H1 (cell line): ENCODE measurements around the gene AHNAK2. TPM values are rescaled to one million over a fixed set of nuclear protein-coding genes. Genes with fewer than 3 reads are reported as not detected.

ENCODE experiments used
- CTCF ChIA-PET: fragments of 300-600 bp; sonication (Branson Sonifier 250); formaldehyde crosslinking; loops from one replicate; lab custom pipeline; 2021; ENCODE audit not compliant: partially characterized antibody; lab: Charles Lee
- POLR2A ChIA-PET: fragments of 300-600 bp; sonication (Branson Sonifier 250); formaldehyde crosslinking; loops from one replicate; lab custom pipeline; 2021; ENCODE audit warnings: inconsistent platforms; ENCODE audit not compliant: partially characterized antibody; lab: Charles Lee
- DNase-seq, 2 experiments: peaks; one replicate each; pipeline versions ENCODE4 v3.0.0 to v3.0.0-alpha.2; 2010 to 2022; ENCODE audit warnings: low spot score in 2 of 2, low read depth in 1 of 2, mixed read lengths in 1 of 2
- FAIRE-seq: peaks from 2 replicates; lab custom pipeline; 2011; peaks lifted over from hg19 to GRCh38; lab: Jason Lieb, UNC
- H2AFZ ChIP-seq: 2 replicates; pipeline ENCODE4 v1.8.1; 2012; ENCODE audit warnings: low read length, inconsistent platforms
- H2AK5ac ChIP-seq: 2 replicates; pipeline ENCODE4 v1.6.1; 2013; ENCODE audit warnings: low read depth, low read length
- H2BK120ac ChIP-seq: replicated peaks from 2 replicates; pipeline ENCODE3; 2013; ENCODE audit warnings: low read depth, low read length, inconsistent platforms
- H2BK12ac ChIP-seq: 2 replicates; pipeline ENCODE4 v1.6.1; 2013; ENCODE audit warnings: low read depth, low read length
- H2BK15ac ChIP-seq: 2 replicates; pipeline ENCODE4 v1.6.1; 2013; ENCODE audit warnings: low read length
- H2BK20ac ChIP-seq: 2 replicates; pipeline ENCODE4 v1.6.1; 2013; ENCODE audit warnings: low read length
- H2BK5ac ChIP-seq: 2 replicates; pipeline ENCODE4 v1.6.1; 2013; ENCODE audit warnings: low read depth, low read length
- H3K14ac ChIP-seq: 2 replicates; pipeline ENCODE4 v1.6.1; 2013; ENCODE audit warnings: inconsistent platforms; ENCODE audit not compliant: insufficient read length
- H3K18ac ChIP-seq: 2 replicates; pipeline ENCODE4 v1.6.1; 2013; ENCODE audit warnings: low read length; ENCODE audit errors: extremely low read depth
- H3K23ac ChIP-seq: 2 replicates; pipeline ENCODE4 v1.6.1; 2013; ENCODE audit warnings: inconsistent platforms; ENCODE audit not compliant: insufficient read length
- H3K23me2 ChIP-seq: 2 replicates; pipeline ENCODE4 v1.6.1; 2013; ENCODE audit warnings: low read depth, low read length
- H3K27ac ChIP-seq: 2 replicates; pipeline ENCODE4 v1.6.1; 2011; ENCODE audit warnings: low read depth, low read length, inconsistent platforms
- H3K27me3 ChIP-seq, 4 experiments: replicated peaks in 1 of 4; 1 replicate in 1 of 4; 2 replicates in 3 of 4; pipeline versions ENCODE4 v1.6.1 to v1.8.1; 2011 to 2013; ENCODE audit warnings: low read length in 3 of 4, mild to moderate bottlenecking in 3 of 4, inconsistent platforms in 2 of 4, mixed read lengths in 2 of 4, moderate library complexity in 1 of 4; ENCODE audit not compliant: control insufficient read depth in 3 of 4, insufficient read depth in 3 of 4; ENCODE audit errors: extremely low read depth in 1 of 4
- H3K36me3 ChIP-seq, 4 experiments: 2 replicates each; pipeline versions ENCODE4 v1.6.1 to v1.8.1; 2011 to 2013; ENCODE audit warnings: mild to moderate bottlenecking in 4 of 4, low read length in 3 of 4, moderate library complexity in 2 of 4, control low read depth in 1 of 4, inconsistent platforms in 1 of 4; ENCODE audit not compliant: insufficient read depth in 4 of 4, control insufficient read depth in 2 of 4
- H3K4ac ChIP-seq: replicated peaks from 2 replicates; pipeline ENCODE3; 2013; ENCODE audit warnings: low read length, low read depth, mixed read lengths, inconsistent platforms; ENCODE audit not compliant: insufficient read length
- H3K4me1 ChIP-seq, 4 experiments: replicated peaks in 1 of 4; 1 replicate in 1 of 4; 2 replicates in 3 of 4; pipeline versions ENCODE4 v1.6.1 to v1.8.1; 2011 to 2013; ENCODE audit warnings: low read length in 3 of 4, inconsistent platforms in 2 of 4, mixed read lengths in 1 of 4; ENCODE audit not compliant: insufficient read depth in 4 of 4, control insufficient read depth in 3 of 4
- H3K4me2 ChIP-seq, 2 experiments: 2 replicates each; pipeline versions ENCODE4 v1.6.1 to v1.8.1; 2011 to 2013; ENCODE audit warnings: low read depth in 2 of 2, low read length in 2 of 2, control low read depth in 1 of 2, inconsistent platforms in 1 of 2, mild to moderate bottlenecking in 1 of 2; ENCODE audit not compliant: insufficient read depth in 1 of 2
- H3K4me3 ChIP-seq, 4 experiments: fragments of 200-600, 300-600 bp in 1 of 4; sonication (generic), shearing (Covaris generic), sonication (Bioruptor Twin) in 1 of 4; 2 replicates each; pipeline versions ENCODE4 v1.5.1 to v1.8.1; 2011 to 2016; ENCODE audit warnings: low read length in 4 of 4, low read depth in 3 of 4, control low read depth in 2 of 4, inconsistent platforms in 2 of 4, mild to moderate bottlenecking in 2 of 4, mixed read lengths in 1 of 4, moderate library complexity in 1 of 4; ENCODE audit not compliant: insufficient read depth in 2 of 4; ENCODE audit errors: extremely low read depth in 1 of 4
- H3K56ac ChIP-seq: replicated peaks from 2 replicates; pipeline ENCODE3; 2013; ENCODE audit warnings: low read depth, mild to moderate bottlenecking, mixed read lengths, low read length, inconsistent platforms; ENCODE audit not compliant: insufficient read length
- H3K79me1 ChIP-seq: 2 replicates; pipeline ENCODE4 v1.6.1; 2013; ENCODE audit warnings: low read depth, low read length, control low read depth
- H3K79me2 ChIP-seq, 2 experiments: 2 replicates each; pipeline versions ENCODE4 v1.6.1 to v1.8.1; 2012 to 2013; ENCODE audit warnings: low read length in 2 of 2, mild to moderate bottlenecking in 2 of 2, inconsistent platforms in 1 of 2; ENCODE audit not compliant: insufficient read depth in 2 of 2, control insufficient read depth in 1 of 2
- H3K9ac ChIP-seq, 4 experiments: replicated peaks in 1 of 4; 1 replicate in 1 of 4; 2 replicates in 3 of 4; pipeline versions ENCODE4 v1.6.1 to v1.8.1; 2011 to 2013; ENCODE audit warnings: low read depth in 3 of 4, low read length in 3 of 4, control low read depth in 2 of 4, mild to moderate bottlenecking in 2 of 4, moderate library complexity in 2 of 4, inconsistent platforms in 1 of 4; ENCODE audit errors: extremely low read depth in 1 of 4
- H3K9me3 ChIP-seq, 2 experiments: 2 replicates each; pipeline versions ENCODE4 v1.6.1 to v1.8.1; 2012 to 2013; ENCODE audit warnings: mild to moderate bottlenecking in 2 of 2, moderate library complexity in 2 of 2, control low read depth in 1 of 2, inconsistent platforms in 1 of 2, low read depth in 1 of 2, low read length in 1 of 2, mixed read lengths in 1 of 2; ENCODE audit not compliant: insufficient read depth in 2 of 2
- H4K20me1 ChIP-seq, 2 experiments: replicated peaks in 1 of 2; 2 replicates each; pipeline versions ENCODE3 to v1.8.1; 2011 to 2013; ENCODE audit warnings: inconsistent platforms in 2 of 2, low read length in 2 of 2, mild to moderate bottlenecking in 1 of 2; ENCODE audit not compliant: insufficient read depth in 2 of 2, control insufficient read depth in 1 of 2
- H4K5ac ChIP-seq: 2 replicates; pipeline ENCODE4 v1.6.1; 2013; ENCODE audit warnings: low read length, low read depth, mixed read lengths, inconsistent platforms; ENCODE audit not compliant: insufficient read length
- H4K8ac ChIP-seq: 2 replicates; pipeline ENCODE4 v1.8.0; 2013; ENCODE audit warnings: mild to moderate bottlenecking, moderate library complexity, low read length, inconsistent platforms; ENCODE audit not compliant: insufficient read depth; ENCODE audit errors: extremely low read depth
- H4K91ac ChIP-seq: replicated peaks from 2 replicates; pipeline ENCODE3; 2013; ENCODE audit warnings: low read length, mixed read lengths, inconsistent platforms; ENCODE audit not compliant: insufficient read length
- BRCA1 ChIP-seq: IDR thresholded peaks from 2 replicates; pipeline ENCODE4 v1.6.1; 2012; ENCODE audit warnings: low read depth, low read length, improper control_type of control experiment
- CBX5 ChIP-seq: fragments of 300-800, 300-1000 bp; sonication (generic); IDR thresholded peaks from 2 replicates; pipeline ENCODE4 v1.7.1; 2016; ENCODE audit warnings: antibody characterized with exemption, low read length, low read depth
- CBX8 ChIP-seq: fragments of 300-800, 300-1000 bp; sonication (generic); IDR thresholded peaks from 2 replicates; pipeline ENCODE4 v1.7.1; 2016; ENCODE audit warnings: low read depth, low read length, borderline replicate concordance
- CEBPB ChIP-seq: IDR thresholded peaks from 2 replicates; pipeline ENCODE4 v1.6.1; 2012; ENCODE audit warnings: low read depth, low read length
- CHD2 ChIP-seq: IDR thresholded peaks from 2 replicates; pipeline ENCODE4 v1.6.1; 2012; ENCODE audit warnings: low read length, improper control_type of control experiment
- EGR1 ChIP-seq: IDR thresholded peaks from 2 replicates; pipeline ENCODE4 v1.6.1; 2011; ENCODE audit warnings: low read depth, low read length, borderline replicate concordance
- KDM1A ChIP-seq: fragments of 200-600, 300-600 bp; sonication (generic); IDR thresholded peaks from 2 replicates; pipeline ENCODE4 v1.7.1; 2016; ENCODE audit warnings: mild to moderate bottlenecking, low read length, borderline replicate concordance
- KDM5A ChIP-seq: fragments of 200-600 bp; IDR thresholded peaks from 2 replicates; pipeline ENCODE4 v1.7.1; 2012; ENCODE audit warnings: mild to moderate bottlenecking, low read length, inconsistent platforms, mixed read lengths
- MAX ChIP-seq: IDR thresholded peaks from 2 replicates; pipeline ENCODE4 v1.6.1; 2012; ENCODE audit warnings: inconsistent platforms
- NANOG ChIP-seq: IDR thresholded peaks from 2 replicates; pipeline ENCODE4 v1.6.1; 2011; ENCODE audit warnings: low read length, low read depth, mild to moderate bottlenecking, inconsistent platforms; ENCODE audit not compliant: insufficient read depth, poor library complexity, severe bottlenecking
- SIX5 ChIP-seq: IDR thresholded peaks from 2 replicates; pipeline ENCODE4 v1.6.1; 2011; ENCODE audit warnings: mild to moderate bottlenecking, low read depth, low read length
- ZNF274 ChIP-seq: IDR thresholded peaks from 2 replicates; pipeline ENCODE4 v1.7.0; 2012; ENCODE audit warnings: low read length, borderline replicate concordance; ENCODE audit errors: extremely low read depth
- WGBS, 2 experiments: shearing (Covaris generic) in 1 of 2; methylation state at CpG; one replicate each; pipeline versions ENCODE4 v1.1.6 to v1.1.7; 2013 to 2015; ENCODE audit warnings: low lambda C conversion rate in 2 of 2, mixed read lengths in 2 of 2, inconsistent platforms in 1 of 2, low coverage in 1 of 2, missing lambda C conversion rate in 1 of 2; ENCODE audit not compliant: insufficient replicate concordance in 2 of 2, insufficient coverage in 1 of 2, insufficient read length in 1 of 2; ENCODE audit errors: extremely low coverage in 1 of 2, missing lambda C conversion rate in 1 of 2; 5-methylcytosine and 5-hydroxymethylcytosine counted together
- polyA plus RNA-seq, 7 experiments: library from polyadenylated mRNA; depleted of rRNA in 3 of 7; stranded (reverse) in 5 of 7; unstranded in 2 of 7; fragments of >200 nt in 5 of 7; fragments of 200-250 nt in 2 of 7; gene quantifications; 1 replicate in 5 of 7; 2 replicates in 1 of 7; 4 replicates in 1 of 7; pipeline versions ENCODE4 v1.2.1 to v1.2.3, GENCODE V29; 2011 to 2013; ENCODE audit warnings: missing spikeins in 2 of 7, mixed read lengths in 2 of 7
- total RNA-seq: library from RNA; stranded (reverse); fragmentation: NEBNext Ultra II Directional; extraction: Animal tissue kit (Norgen Biotek cat#: 25700); gene quantifications from 2 replicates; pipeline ENCODE4 v1.2.1, GENCODE V29; 2021

Gene AHNAK2
- total and polyA plus RNA-seq, 2 of the 8 experiments (the other 6 are each of a cell fraction or from before 2014, with no cell fraction given), result 0.95 to 2.0 TPM

- Histone ChIP-seq H3K79me2 (no peaks in the 10 kb centered on the region), H4K8ac (no peak overlapping the region), H2BK5ac (no peak overlapping the region; the same call in 1 of the 2 replicates), H3K9me3 (no peaks in the 10 kb centered on the region), H2BK120ac (no peak overlapping the region), H3K18ac (no peak overlapping the region), H3K4ac (no peak overlapping the region), H3K4me2 (no peak overlapping the region), H3K56ac (no peak overlapping the region), H3K23ac (no peak overlapping the region)
- WGBS, 2 experiments, result 81% methylated on average over 12 of the region's 13 CpGs; no CpG with 5 or more reads in 1 of the 2 experiments
- CTCF ChIA-PET, result interaction anchor here (2.1 to 11.5 kb wide), 3 partner anchors 10 to 79 kb away, joined by 7 to 161 read pairs (median 24); no protein-coding TSS in a partner anchor
- no peak for TF ChIP-seq MAX
- no peak for TF ChIP-seq ZNF274
- TF ChIP-seq EGR1, result no peak
- TF ChIP-seq CBX8, result no peak
- TF ChIP-seq SIX5, result no peak
- TF ChIP-seq KDM5A, result no peak
- TF ChIP-seq CEBPB, result no peak
- TF ChIP-seq CHD2, result no peak
- TF ChIP-seq KDM1A, result no peak
- no peak for TF ChIP-seq BRCA1
- no peak for TF ChIP-seq CBX5
- TF ChIP-seq NANOG, result no peak
- TF ChIP-seq, all 59 proteins: peak for 0
- no peak overlapping the region for H2BK12ac ChIP-seq
- H3K27me3 ChIP-seq, result peaks cover 0 to 13% (median 6%) of the 10 kb centered on the region in 4 experiments; a peak in 3 of 7 replicates
- DNase-seq, result no peak
- POLR2A ChIA-PET, result no interaction called here
- H3K4me3 ChIP-seq, result no peak overlapping the region
- H3K14ac ChIP-seq, result no peak overlapping the region
- H3K23me2 ChIP-seq, result peaks cover 5% of the 10 kb centered on the region
- no peak overlapping the region for H4K5ac ChIP-seq
- H3K27ac ChIP-seq, result no peak overlapping the region
- H2AFZ ChIP-seq, result no peak overlapping the region
- FAIRE-seq, result no peak
- H3K79me1 ChIP-seq, result no peaks in the 10 kb centered on the region
- no peak overlapping the region for H2BK15ac ChIP-seq
- peaks cover 0 to 25% (median 15%) of the 10 kb centered on the region in 4 experiments; a peak in 6 of 7 replicates for H3K4me1 ChIP-seq
- H2AK5ac ChIP-seq, result no peak overlapping the region
- no peak overlapping the region for H3K9ac ChIP-seq
- H2BK20ac ChIP-seq, result no peak overlapping the region
- no peaks in the 10 kb centered on the region for H3K36me3 ChIP-seq
- H4K20me1 ChIP-seq, result no peaks in the 10 kb centered on the region
- no peak overlapping the region for H4K91ac ChIP-seq
Observed at GRCh38 chr14:104965561-104966231, 12.5 kb downstream of the AHNAK2 start.
